Activated B cell treated with CpG ODN at 0.5 μM for 24 hours (primary cell): ENCODE data around the gene DLGAP1. TPM values are rescaled to one million over a fixed set of nuclear protein-coding genes. Genes with fewer than 3 reads are reported as not detected.

ENCODE experiments used
- ATAC-seq: fragments of 200-7000 bp; cut with Tn5 transposase; one replicate; pipeline ENCODE4 v1.10.0; 2021; ENCODE audit warnings: low read depth, mild to moderate bottlenecking, moderate library complexity
- CTCF ChIA-PET: fragments of 350-600 bp; sonication (Branson Sonifier 250); formaldehyde crosslinking; loops from one replicate; lab custom pipeline; 2021; ENCODE audit warnings: antibody characterized with exemption; lab: Charles Lee
- POLR2A ChIA-PET: fragments of 350-600 bp; sonication (Branson Sonifier 250); formaldehyde crosslinking; loops from one replicate; lab custom pipeline; 2021; ENCODE audit warnings: antibody characterized with exemption; lab: Charles Lee
- DNase-seq: peaks from one replicate; pipeline ENCODE4 v3.0.0; 2022
- H3K27ac Mint-ChIP-seq: one replicate; pipeline ENCODE4 v1.8.0; 2020; ENCODE audit warnings: mixed read lengths
- H3K27me3 Mint-ChIP-seq: one replicate; pipeline ENCODE4 v1.8.0; 2021; ENCODE audit warnings: mixed read lengths
- H3K36me3 Mint-ChIP-seq: one replicate; pipeline ENCODE4 v1.8.0; 2021; ENCODE audit warnings: low read depth, mixed read lengths
- H3K4me1 Mint-ChIP-seq: one replicate; pipeline ENCODE4 v1.8.0; 2021; ENCODE audit warnings: mixed read lengths
- H3K4me3 Mint-ChIP-seq: one replicate; pipeline ENCODE4 v1.8.0; 2020; ENCODE audit warnings: mild to moderate bottlenecking, mixed read lengths
- H3K9me3 Mint-ChIP-seq: one replicate; pipeline ENCODE4 v1.8.0; 2020; ENCODE audit warnings: mixed read lengths
- intact Hi-C: fragments of 100-400 bp; cut with micrococcal nuclease; formaldehyde crosslinking; loops from one replicate; pipeline ENCODE4 v1.15.1; 2024
- total RNA-seq: library from RNA; stranded (reverse); gene quantifications from 2 replicates; pipeline ENCODE4 v1.2.3, GENCODE V29; 2022
- TF ChIP-seq, protein P1 (sequence below): fragments of 200-600 bp; IDR thresholded peaks from one replicate; pipeline ENCODE4 v1.8.0; 2022; ENCODE audit warnings: antibody characterized with exemption, mild to moderate bottlenecking

DLGAP1 gene
- total RNA-seq, 1 donor from 2014 or later, result 0.18 TPM

DNA sequence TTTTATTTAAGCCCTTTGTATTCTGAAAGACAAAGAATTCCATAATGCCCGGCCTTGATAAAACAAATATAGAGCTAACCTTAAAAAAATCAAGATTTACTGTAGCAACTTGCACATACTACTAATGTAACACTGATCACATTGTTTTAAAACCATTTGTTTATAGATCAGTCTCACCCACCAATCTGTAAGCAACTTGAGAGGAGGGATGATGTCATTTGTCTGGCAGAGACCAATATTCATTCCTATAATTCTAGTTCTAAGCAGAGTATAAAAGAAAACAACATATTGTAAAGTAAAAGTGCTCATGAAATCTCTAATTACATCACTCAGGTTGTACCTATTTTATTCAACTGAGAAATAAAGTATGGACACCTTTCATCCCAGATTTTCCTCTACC is 624.5 kb downstream of the DLGAP1 start:
- ATAC-seq (no peak), DNase-seq (no peak)
- Mint-ChIP-seq H3K36me3 (no peaks in the 10 kb centered on the region), H3K9me3 (peaks cover 5% of the 10 kb centered on the region), H3K4me3 (no peak overlapping the region), H3K27me3 (peaks cover 1% of the 10 kb centered on the region), H3K27ac (no peak overlapping the region), H3K4me1 (no peaks in the 10 kb centered on the region)
- intact Hi-C loops, result no loop called here
- ChIA-PET CTCF (no interaction called here), POLR2A (no interaction called here)
- TF ChIP-seq, protein P1, sequence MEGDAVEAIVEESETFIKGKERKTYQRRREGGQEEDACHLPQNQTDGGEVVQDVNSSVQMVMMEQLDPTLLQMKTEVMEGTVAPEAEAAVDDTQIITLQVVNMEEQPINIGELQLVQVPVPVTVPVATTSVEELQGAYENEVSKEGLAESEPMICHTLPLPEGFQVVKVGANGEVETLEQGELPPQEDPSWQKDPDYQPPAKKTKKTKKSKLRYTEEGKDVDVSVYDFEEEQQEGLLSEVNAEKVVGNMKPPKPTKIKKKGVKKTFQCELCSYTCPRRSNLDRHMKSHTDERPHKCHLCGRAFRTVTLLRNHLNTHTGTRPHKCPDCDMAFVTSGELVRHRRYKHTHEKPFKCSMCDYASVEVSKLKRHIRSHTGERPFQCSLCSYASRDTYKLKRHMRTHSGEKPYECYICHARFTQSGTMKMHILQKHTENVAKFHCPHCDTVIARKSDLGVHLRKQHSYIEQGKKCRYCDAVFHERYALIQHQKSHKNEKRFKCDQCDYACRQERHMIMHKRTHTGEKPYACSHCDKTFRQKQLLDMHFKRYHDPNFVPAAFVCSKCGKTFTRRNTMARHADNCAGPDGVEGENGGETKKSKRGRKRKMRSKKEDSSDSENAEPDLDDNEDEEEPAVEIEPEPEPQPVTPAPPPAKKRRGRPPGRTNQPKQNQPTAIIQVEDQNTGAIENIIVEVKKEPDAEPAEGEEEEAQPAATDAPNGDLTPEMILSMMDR, result no peak

DNA sequence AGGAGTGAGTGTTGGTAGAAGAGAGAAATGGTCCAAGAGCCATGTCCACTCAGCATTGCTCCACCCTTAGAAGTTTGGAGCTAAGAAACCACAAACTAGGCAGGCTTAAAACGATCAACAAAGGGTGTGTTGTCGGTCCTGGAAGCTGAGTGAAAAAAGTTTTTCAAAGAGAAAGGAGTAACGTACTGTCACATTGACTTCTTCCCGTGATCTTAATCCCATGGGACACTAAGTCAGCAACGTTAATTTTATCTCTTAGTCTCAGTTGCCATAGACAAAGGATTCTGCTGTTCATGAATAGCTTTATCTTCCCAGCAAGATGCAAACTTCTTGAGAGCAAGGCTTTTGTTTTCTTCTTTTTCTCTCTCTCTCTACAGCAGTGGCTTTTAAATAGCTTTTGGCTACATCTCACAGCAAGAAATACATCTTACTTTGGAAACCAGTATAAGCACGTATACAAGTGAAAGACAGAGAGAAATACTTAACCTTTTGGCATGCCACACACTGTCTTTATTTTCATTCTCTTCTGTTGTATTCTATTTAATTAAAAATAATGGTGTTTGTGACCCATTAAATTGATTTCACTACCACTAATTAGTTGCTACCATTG is 627.8 kb downstream of the DLGAP1 start:
- POLR2A ChIA-PET, result no interaction called here
- CTCF ChIA-PET, result no interaction called here
- intact Hi-C loops, result no loop called here

DNA sequence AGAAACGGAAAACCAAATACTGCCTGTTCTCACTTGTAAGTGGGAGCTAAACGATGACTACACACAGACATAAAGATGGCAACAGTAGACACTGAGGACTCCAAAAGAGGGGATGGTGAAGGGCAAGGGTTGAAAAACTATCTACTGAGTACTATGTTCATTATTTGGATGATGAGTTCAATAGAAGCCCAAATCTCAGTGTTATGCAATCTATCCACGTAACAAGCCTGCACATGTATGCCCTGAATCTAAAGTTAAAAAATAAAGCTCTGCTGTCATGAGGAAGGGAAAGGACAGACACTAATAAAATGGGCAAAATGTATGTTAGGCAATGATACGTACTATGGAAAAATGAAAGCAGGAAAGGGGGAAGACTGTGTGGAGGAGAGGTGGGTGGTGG is 629.1 kb downstream of the DLGAP1 start:
- ChIA-PET POLR2A (no interaction called here), CTCF (no interaction called here)
- Mint-ChIP-seq H3K9me3 (peaks cover 6% of the 10 kb centered on the region), H3K27me3 (peaks cover 1% of the 10 kb centered on the region), H3K4me1 (no peaks in the 10 kb centered on the region), H3K27ac (no peak overlapping the region), H3K4me3 (no peak overlapping the region), H3K36me3 (no peaks in the 10 kb centered on the region)
- DNase-seq (no peak), ATAC-seq (no peak)
- intact Hi-C loops, result no loop called here
- TF ChIP-seq, protein P1, result no peak

More for the DNA sequence above, 627.8 kb downstream of the DLGAP1 start:
- H3K27ac Mint-ChIP-seq, result no peak overlapping the region
- H3K9me3 Mint-ChIP-seq, result peaks cover 6% of the 10 kb centered on the region
- no peak overlapping the region for H3K4me3 Mint-ChIP-seq
- no peaks in the 10 kb centered on the region for H3K4me1 Mint-ChIP-seq
- no peaks in the 10 kb centered on the region for H3K36me3 Mint-ChIP-seq
- TF ChIP-seq, protein P1, result no peak
- ATAC-seq (no peak), DNase-seq (no peak)
- peaks cover 1% of the 10 kb centered on the region for H3K27me3 Mint-ChIP-seq

DNA sequence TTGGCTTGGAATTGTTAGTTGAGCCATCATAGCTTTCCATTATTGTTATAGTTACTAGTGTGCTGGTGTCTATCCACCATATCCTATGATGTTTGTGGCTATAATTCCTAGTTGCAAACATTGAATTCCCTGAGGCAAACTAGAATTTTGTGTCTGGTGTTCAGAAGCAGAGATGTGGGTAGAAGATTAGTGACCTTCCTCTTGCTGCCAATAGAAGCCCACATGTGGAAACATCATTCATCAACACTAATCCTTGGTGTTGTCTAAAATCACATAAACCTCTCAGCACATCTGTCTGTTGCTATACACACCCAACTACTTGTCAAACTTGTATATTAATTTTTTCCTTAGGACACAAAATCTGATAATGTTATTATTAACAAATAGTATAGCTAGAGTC is 631.0 kb downstream of the DLGAP1 start:
- Mint-ChIP-seq H3K27me3 (peaks cover 5% of the 10 kb centered on the region), H3K27ac (no peak overlapping the region), H3K4me3 (no peak overlapping the region), H3K36me3 (no peaks in the 10 kb centered on the region), H3K4me1 (no peaks in the 10 kb centered on the region), H3K9me3 (peaks cover 6% of the 10 kb centered on the region)
- DNase-seq (no peak), ATAC-seq (no peak)
- TF ChIP-seq, protein P1, result no peak
- intact Hi-C loops, result no loop called here
- CTCF ChIA-PET, result no interaction called here
- POLR2A ChIA-PET, result no interaction called here

DNA sequence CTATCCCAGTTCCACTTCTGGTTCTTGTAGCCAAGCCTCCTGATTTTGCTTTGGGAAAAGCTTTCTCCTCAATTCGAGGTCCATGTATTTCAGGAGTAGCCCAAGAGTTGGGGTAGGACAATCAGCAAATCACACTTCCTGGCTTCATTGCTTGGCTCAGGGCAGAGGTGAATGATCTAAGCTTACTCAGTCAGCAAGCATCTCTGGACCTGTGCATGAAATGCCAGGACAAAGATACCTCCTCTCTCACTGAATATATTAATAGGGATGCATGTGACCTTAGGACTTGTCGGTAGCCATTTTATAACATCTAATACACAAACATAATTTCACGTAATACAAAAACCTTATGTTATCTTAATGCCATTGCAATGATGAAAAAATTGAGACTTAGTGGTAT is 632.0 kb downstream of the DLGAP1 start:
- H3K27ac Mint-ChIP-seq, result no peak overlapping the region
- TF ChIP-seq, protein P1, result no peak
- H3K4me3 Mint-ChIP-seq, result no peak overlapping the region
- ATAC-seq, result no peak
- POLR2A ChIA-PET, result no interaction called here
- intact Hi-C loops, result no loop called here
- peaks cover 6% of the 10 kb centered on the region for H3K9me3 Mint-ChIP-seq
- H3K4me1 Mint-ChIP-seq, result no peaks in the 10 kb centered on the region
- CTCF ChIA-PET, result no interaction called here
- peaks cover 5% of the 10 kb centered on the region for H3K27me3 Mint-ChIP-seq
- no peak for DNase-seq
- no peaks in the 10 kb centered on the region for H3K36me3 Mint-ChIP-seq
